A549 (cell line): ENCODE measurements around the gene UTF1. TPM values are rescaled to one million over a fixed set of nuclear protein-coding genes. Genes with fewer than 3 reads are reported as not detected.

Source experiments
- ATAC-seq, 2 experiments: fragments of 200-7000 bp in 1 of 2; fragments of >200 bp in 1 of 2; cut with Nextera tagmentation in 1 of 2; cut with Tn5 transposase in 1 of 2; 3 replicates each; pipeline versions ENCODE4 v1.8.0 to v1.9.1; 2018 to 2020; ENCODE audit warnings: mild to moderate bottlenecking in 1 of 2, moderate library complexity in 1 of 2
- CTCF ChIA-PET: fragments of 300-600 bp; sonication (Branson Sonifier 250); formaldehyde crosslinking; extraction: SDS; loops from one replicate; lab custom pipeline; 2021; ENCODE audit warnings: antibody characterized with exemption, inconsistent platforms; lab: Yijun Ruan, JAX
- POLR2A ChIA-PET: fragments of 350-600 bp; formaldehyde crosslinking; extraction: SDS; loops from one replicate; lab custom pipeline; 2021; ENCODE audit warnings: antibody characterized with exemption, inconsistent platforms; lab: Yijun Ruan, JAX
- DNase-seq, 2 experiments: peaks; one replicate each; pipeline versions ENCODE4 v3.0.0 to v3.0.0-alpha.2; 2011 to 2016; ENCODE audit warnings: low read depth in 1 of 2, low spot score in 1 of 2
- FAIRE-seq: peaks from 2 replicates; lab custom pipeline; 2011; peaks lifted over from hg19 to GRCh38; lab: Jason Lieb, UNC
- H3K27ac ChIP-seq, 2 experiments: fragments of >200 bp; sonication (Bioruptor Twin); formaldehyde crosslinking; 3 replicates each; pipeline ENCODE4 v1.5.1; 2016 to 2017
- H3K4me1 ChIP-seq: fragments of >200 bp; sonication (Bioruptor Twin); formaldehyde crosslinking; 3 replicates; pipeline ENCODE4 v1.6.1; 2016
- H3K4me2 ChIP-seq: fragments of >200 bp; sonication (Bioruptor Twin); formaldehyde crosslinking; 3 replicates; pipeline ENCODE4 v1.6.1; 2016
- H3K4me3 ChIP-seq: fragments of >200 bp; sonication (Bioruptor Twin); formaldehyde crosslinking; 3 replicates; pipeline ENCODE4 v1.5.1; 2016
- H3K9me3 ChIP-seq: fragments of >200 bp; sonication (Bioruptor Twin); formaldehyde crosslinking; 3 replicates; pipeline ENCODE4 v1.6.1; 2016
- CHD2 ChIP-seq: fragments of 150-350 bp; IDR thresholded peaks from 2 replicates; pipeline ENCODE4 v1.6.1; 2014; ENCODE audit warnings: low read length; ENCODE audit not compliant: partially characterized antibody
- HDAC2 ChIP-seq: fragments of 200-600 bp; sonication (generic); IDR thresholded peaks from 2 replicates; pipeline ENCODE4 v1.6.1; 2016
- HMGXB4 ChIP-seq: fragments of 250-450 bp; sonication (Bioruptor Pico); IDR thresholded peaks from 2 replicates; pipeline ENCODE4 v1.5.0; 2021; ENCODE audit warnings: mild to moderate bottlenecking, moderate library complexity, borderline replicate concordance
- HOXA7 ChIP-seq: fragments of 250-450 bp; sonication (Bioruptor Pico); IDR thresholded peaks from 2 replicates; pipeline ENCODE4 v1.5.0; 2020; ENCODE audit warnings: mild to moderate bottlenecking, moderate library complexity
- HOXB13 ChIP-seq: fragments of 250-450 bp; sonication (Bioruptor Pico); IDR thresholded peaks from 2 replicates; pipeline ENCODE4 v1.5.0; 2020; ENCODE audit warnings: low read depth, mild to moderate bottlenecking, moderate library complexity
- JUN ChIP-seq, 2 experiments: fragments of >200 bp; sonication (Bioruptor Twin); formaldehyde crosslinking; IDR thresholded peaks; 2 replicates in 1 of 2; 3 replicates in 1 of 2; pipeline ENCODE4 v1.6.1; 2016 to 2017
- KDM1A ChIP-seq: fragments of 200-600 bp; sonication (generic); IDR thresholded peaks from 2 replicates; pipeline ENCODE4 v1.6.1; 2016; ENCODE audit warnings: low read depth, mild to moderate bottlenecking
- MAX ChIP-seq: IDR thresholded peaks from 2 replicates; pipeline ENCODE4 v1.6.1; 2012
- NPAS2 ChIP-seq: fragments of 250-450 bp; sonication (Bioruptor Pico); IDR thresholded peaks from 2 replicates; pipeline ENCODE4 v1.8.0; 2022; ENCODE audit warnings: mild to moderate bottlenecking, moderate library complexity, borderline replicate concordance
- RAD21 ChIP-seq, 2 experiments: fragments of >200 bp in 1 of 2; sonication (Bioruptor Twin) in 1 of 2; formaldehyde crosslinking in 1 of 2; IDR thresholded peaks in 1 of 2; conservative IDR thresholded peaks in 1 of 2; 2 replicates in 1 of 2; 3 replicates in 1 of 2; pipeline ENCODE4 v1.6.1; 2012 to 2018; ENCODE audit warnings: inconsistent platforms in 1 of 2
- RFX5 ChIP-seq: fragments of 450-650 bp; IDR thresholded peaks from 2 replicates; pipeline ENCODE4 v1.7.1; 2014; ENCODE audit warnings: antibody characterized with exemption, mild to moderate bottlenecking, moderate library complexity
- TP53 ChIP-seq: fragments of 250-450 bp; sonication (Bioruptor Pico); IDR thresholded peaks from 2 replicates; pipeline ENCODE4 v1.5.0; 2021; ENCODE audit warnings: mild to moderate bottlenecking, moderate library complexity
- ZSCAN20 ChIP-seq: fragments of 250-450 bp; sonication (Bioruptor Pico); IDR thresholded peaks from 2 replicates; pipeline ENCODE4 v1.8.0; 2022; ENCODE audit warnings: mild to moderate bottlenecking, moderate library complexity
- WGBS: methylation state at CpG from one replicate; pipeline ENCODE4 v1.1.6; 2017; ENCODE audit errors: missing lambda C conversion rate; 5-methylcytosine and 5-hydroxymethylcytosine counted together
- polyA plus RNA-seq, 4 experiments: library from polyadenylated mRNA; depleted of rRNA in 3 of 4; stranded (reverse); fragments of >200 nt; fragmentation: RNase III in 1 of 4; extraction: RNeasy Plus Mini Kit Qiagen cat#74134 plus additional on column Dnase treatment in 1 of 4; gene quantifications; 2 replicates in 3 of 4; 3 replicates in 1 of 4; pipeline ENCODE4 v1.2.3, GENCODE V29; 2011 to 2017
- TF ChIP-seq, protein P1 (sequence below): fragments of >200 bp; sonication (Bioruptor Twin); formaldehyde crosslinking; IDR thresholded peaks from 2 replicates; pipeline ENCODE4 v1.6.1; 2016
- TF ChIP-seq, protein P2 (sequence below): IDR thresholded peaks from 2 replicates; pipeline ENCODE4 v1.6.1; 2012
- TF ChIP-seq, protein P3 (sequence below): fragments of >200 bp; sonication (Bioruptor Twin); formaldehyde crosslinking; IDR thresholded peaks from 3 replicates; pipeline ENCODE4 v1.5.1; 2016

Gene UTF1
- polyA plus RNA-seq, 2 of the 4 experiments (the other 2 are of a cell fraction) = not detected

- no peak for DNase-seq
- Histone ChIP-seq H3K27ac (no peak overlapping the region), H3K9me3 (no peaks in the 10 kb centered on the region), H3K4me3 (no peak overlapping the region), H3K4me2 (no peak overlapping the region), H3K4me1 (no peaks in the 10 kb centered on the region; the same call in 2 of the 3 replicates)
- no peak for ATAC-seq
- no peak for FAIRE-seq
- CTCF ChIA-PET = interaction anchor here (2.1 kb wide), 1 partner anchor 15 kb away, joined by 9 read pairs; no protein-coding TSS in a partner anchor
- 88% methylated on average over 21 of the region's 25 CpGs for WGBS
- POLR2A ChIA-PET = no interaction called here
- no peak for TF ChIP-seq HOXA7
- no peak for TF ChIP-seq ZSCAN20 (CRISPR knock-in tag)
- TF ChIP-seq HOXB13 (CRISPR knock-in tag) = no peak
- no peak for TF ChIP-seq TP53 (CRISPR knock-in tag)
- TF ChIP-seq, protein P1, sequence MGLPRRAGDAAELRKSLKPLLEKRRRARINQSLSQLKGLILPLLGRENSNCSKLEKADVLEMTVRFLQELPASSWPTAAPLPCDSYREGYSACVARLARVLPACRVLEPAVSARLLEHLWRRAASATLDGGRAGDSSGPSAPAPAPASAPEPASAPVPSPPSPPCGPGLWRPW = no peak
- no peak for TF ChIP-seq JUN (IDR thresholded peaks at IDR 0.05)
- TF ChIP-seq CHD2 = no peak
- TF ChIP-seq MAX = no peak
- TF ChIP-seq HMGXB4 (CRISPR knock-in tag) = no peak
- TF ChIP-seq NPAS2 (CRISPR knock-in tag) = no peak
- TF ChIP-seq, protein P2, sequence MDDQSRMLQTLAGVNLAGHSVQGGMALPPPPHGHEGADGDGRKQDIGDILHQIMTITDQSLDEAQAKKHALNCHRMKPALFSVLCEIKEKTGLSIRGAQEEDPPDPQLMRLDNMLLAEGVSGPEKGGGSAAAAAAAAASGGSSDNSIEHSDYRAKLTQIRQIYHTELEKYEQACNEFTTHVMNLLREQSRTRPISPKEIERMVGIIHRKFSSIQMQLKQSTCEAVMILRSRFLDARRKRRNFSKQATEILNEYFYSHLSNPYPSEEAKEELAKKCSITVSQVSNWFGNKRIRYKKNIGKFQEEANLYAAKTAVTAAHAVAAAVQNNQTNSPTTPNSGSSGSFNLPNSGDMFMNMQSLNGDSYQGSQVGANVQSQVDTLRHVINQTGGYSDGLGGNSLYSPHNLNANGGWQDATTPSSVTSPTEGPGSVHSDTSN = no peak
- no peak for TF ChIP-seq HDAC2
- no peak for TF ChIP-seq RFX5
- TF ChIP-seq KDM1A = no peak
- TF ChIP-seq, protein P3, sequence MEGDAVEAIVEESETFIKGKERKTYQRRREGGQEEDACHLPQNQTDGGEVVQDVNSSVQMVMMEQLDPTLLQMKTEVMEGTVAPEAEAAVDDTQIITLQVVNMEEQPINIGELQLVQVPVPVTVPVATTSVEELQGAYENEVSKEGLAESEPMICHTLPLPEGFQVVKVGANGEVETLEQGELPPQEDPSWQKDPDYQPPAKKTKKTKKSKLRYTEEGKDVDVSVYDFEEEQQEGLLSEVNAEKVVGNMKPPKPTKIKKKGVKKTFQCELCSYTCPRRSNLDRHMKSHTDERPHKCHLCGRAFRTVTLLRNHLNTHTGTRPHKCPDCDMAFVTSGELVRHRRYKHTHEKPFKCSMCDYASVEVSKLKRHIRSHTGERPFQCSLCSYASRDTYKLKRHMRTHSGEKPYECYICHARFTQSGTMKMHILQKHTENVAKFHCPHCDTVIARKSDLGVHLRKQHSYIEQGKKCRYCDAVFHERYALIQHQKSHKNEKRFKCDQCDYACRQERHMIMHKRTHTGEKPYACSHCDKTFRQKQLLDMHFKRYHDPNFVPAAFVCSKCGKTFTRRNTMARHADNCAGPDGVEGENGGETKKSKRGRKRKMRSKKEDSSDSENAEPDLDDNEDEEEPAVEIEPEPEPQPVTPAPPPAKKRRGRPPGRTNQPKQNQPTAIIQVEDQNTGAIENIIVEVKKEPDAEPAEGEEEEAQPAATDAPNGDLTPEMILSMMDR = no peak
Observed at GRCh38 chr10:133272964-133273420, 43.0 kb downstream of the UTF1 start.

DNA sequence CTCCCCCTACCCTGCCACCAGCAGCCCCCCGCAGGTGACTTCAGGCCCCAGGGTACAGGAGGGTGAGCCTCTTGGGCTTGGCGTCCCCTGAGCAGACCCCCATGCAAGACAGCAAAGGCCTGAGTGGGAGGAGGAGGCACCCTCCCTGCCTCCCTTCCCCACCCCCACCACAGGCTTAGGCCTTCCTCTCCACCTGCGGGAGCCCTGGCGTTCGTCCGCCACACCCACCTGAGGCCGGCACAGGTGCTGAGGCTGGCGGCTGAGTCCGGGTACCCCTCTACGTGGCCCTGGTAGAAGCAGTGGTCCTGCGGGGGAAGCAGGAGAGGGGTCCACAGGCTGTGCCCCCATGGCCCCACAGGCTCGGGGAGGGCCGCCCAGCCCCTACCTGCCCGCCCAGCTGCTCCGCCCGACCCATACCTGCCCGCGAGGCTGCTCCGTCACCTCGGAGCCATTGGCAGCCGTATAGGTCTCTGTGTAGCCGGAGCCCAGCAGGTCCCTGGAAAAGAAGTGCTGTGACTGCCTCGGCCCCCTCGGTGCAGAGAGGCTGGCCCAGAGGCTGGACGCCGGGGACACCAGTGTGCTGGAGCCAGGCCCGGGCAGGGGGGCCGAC lies 43.6 kb downstream of the UTF1 start:
- ChIA-PET CTCF (interaction anchor here (1.3 to 1.9 kb wide), 2 partner anchors 10 to 56 kb away, joined by 3 to 9 read pairs; no protein-coding TSS in a partner anchor), POLR2A (no interaction called here)
- Histone ChIP-seq H3K9me3 (no peaks in the 10 kb centered on the region), H3K4me3 (no peak overlapping the region), H3K27ac (no peak overlapping the region), H3K4me1 (peaks cover 2% of the 10 kb centered on the region; the same call in 1 of the 3 replicates), H3K4me2 (no peak overlapping the region)
- FAIRE-seq = no peak
- WGBS = 96% methylated on average over 13 of the region's 28 CpGs
- TF ChIP-seq RFX5 (no peak), RAD21 (conservative IDR thresholded peaks at IDR 0.05 in 1 of 2, IDR thresholded peaks at IDR 0.05 in 1 of 2) (no peak)
- no peak for DNase-seq
- no peak for ATAC-seq
